Testis (tissue), 3 donors: ENCODE measurements around the gene FGF19. TPM values are rescaled to one million over a fixed set of nuclear protein-coding genes. Genes with fewer than 3 reads are reported as not detected.

Experiments used
- DNase-seq: peaks from one replicate; pipeline ENCODE4 v3.0.0-alpha.2; 2019
- H3K27ac ChIP-seq, 2 donors: fragments of 200-600 bp; sonication (generic); one replicate each; pipeline ENCODE4 v1.5.1; 2019
- H3K27me3 ChIP-seq: fragments of 200-600 bp; sonication (generic); one replicate; pipeline ENCODE4 v1.5.1; 2019
- H3K36me3 ChIP-seq: fragments of 200-600 bp; sonication (generic); one replicate; pipeline ENCODE4 v1.5.1; 2017; ENCODE audit warnings: low read depth; ENCODE audit errors: missing control alignments
- H3K4me1 ChIP-seq: fragments of 200-600 bp; sonication (generic); one replicate; pipeline ENCODE4 v1.5.1; 2019
- H3K4me3 ChIP-seq, 2 donors: fragments of 200-600 bp; sonication (generic); one replicate each; pipeline ENCODE4 v1.5.1; 2017 to 2019
- H3K9me3 ChIP-seq: fragments of 200-600 bp; sonication (generic); one replicate; pipeline ENCODE4 v1.5.1; 2017
- POLR2A ChIP-seq: fragments of 450-650 bp; IDR thresholded peaks from one replicate; pipeline ENCODE4 v1.6.1; 2017; ENCODE audit warnings: antibody characterized with exemption, mild to moderate bottlenecking, moderate library complexity
- WGBS, 2 donors: methylation state at CpG; one replicate each; pipeline ENCODE4 v1.1.5; 2018; 5-methylcytosine and 5-hydroxymethylcytosine counted together
- intact Hi-C: fragments of 100-400 bp; cut with DNase I; formaldehyde crosslinking; loops from one replicate; pipeline ENCODE4 v1.15.1; 2023; ENCODE audit warnings: low total_unique reads
- polyA plus RNA-seq: library from polyadenylated mRNA; stranded (reverse); fragments of 350-450 nt; fragmentation: Illumina TruSeq; extraction: RNeasy Lipid Tissue Mini Kit (QIAGEN cat#74804); gene quantifications from one replicate; pipeline ENCODE4 v1.2.3, GENCODE V29; 2014; ENCODE audit warnings: low read depth, low replicate concordance; ENCODE audit not compliant: insufficient read depth
- total RNA-seq, 2 donors: library from RNA; depleted of rRNA; stranded (reverse); fragments of >200 nt; gene quantifications; one replicate each; pipeline ENCODE4 v1.2.3, GENCODE V29; 2016
- TF ChIP-seq, protein P1 (sequence below), 3 experiments: fragments of 450-650 bp in 2 of 3; fragments of 200-600 bp in 1 of 3; sonication (generic) in 1 of 3; IDR thresholded peaks; one replicate each; pipeline ENCODE4 v1.5.1; 2016 to 2019; ENCODE audit warnings: antibody characterized with exemption in 3 of 3, mild to moderate bottlenecking in 2 of 3, moderate library complexity in 1 of 3

The FGF19 gene
- total and polyA plus RNA-seq, 3 donors from 2014 or later: 0.31 to 0.37 (median 0.31) TPM

DNA sequence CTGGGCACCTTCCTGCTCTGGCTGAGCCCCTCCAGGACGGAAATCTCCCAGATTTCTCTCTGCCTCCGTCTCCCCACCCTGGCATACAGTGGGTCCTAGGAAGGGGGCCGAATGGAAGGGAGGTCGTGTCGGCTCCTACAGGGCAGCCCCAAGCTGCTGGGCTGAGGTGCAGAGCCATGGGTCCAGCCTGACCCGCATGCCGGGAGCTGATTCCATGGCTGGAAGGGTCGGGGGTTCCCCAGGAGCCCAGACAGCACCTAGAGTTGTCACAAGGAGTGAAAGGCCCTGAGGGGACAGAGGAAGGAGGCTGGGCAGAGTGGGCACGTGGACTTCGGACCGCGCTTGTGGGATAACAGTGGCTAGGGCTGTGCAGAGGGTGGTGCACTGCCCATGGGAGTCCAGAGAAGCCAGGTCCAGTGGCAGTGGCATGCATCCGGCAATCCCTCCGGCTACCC, 46.3 kb downstream of the FGF19 start:
- DNase-seq: no peak

DNA sequence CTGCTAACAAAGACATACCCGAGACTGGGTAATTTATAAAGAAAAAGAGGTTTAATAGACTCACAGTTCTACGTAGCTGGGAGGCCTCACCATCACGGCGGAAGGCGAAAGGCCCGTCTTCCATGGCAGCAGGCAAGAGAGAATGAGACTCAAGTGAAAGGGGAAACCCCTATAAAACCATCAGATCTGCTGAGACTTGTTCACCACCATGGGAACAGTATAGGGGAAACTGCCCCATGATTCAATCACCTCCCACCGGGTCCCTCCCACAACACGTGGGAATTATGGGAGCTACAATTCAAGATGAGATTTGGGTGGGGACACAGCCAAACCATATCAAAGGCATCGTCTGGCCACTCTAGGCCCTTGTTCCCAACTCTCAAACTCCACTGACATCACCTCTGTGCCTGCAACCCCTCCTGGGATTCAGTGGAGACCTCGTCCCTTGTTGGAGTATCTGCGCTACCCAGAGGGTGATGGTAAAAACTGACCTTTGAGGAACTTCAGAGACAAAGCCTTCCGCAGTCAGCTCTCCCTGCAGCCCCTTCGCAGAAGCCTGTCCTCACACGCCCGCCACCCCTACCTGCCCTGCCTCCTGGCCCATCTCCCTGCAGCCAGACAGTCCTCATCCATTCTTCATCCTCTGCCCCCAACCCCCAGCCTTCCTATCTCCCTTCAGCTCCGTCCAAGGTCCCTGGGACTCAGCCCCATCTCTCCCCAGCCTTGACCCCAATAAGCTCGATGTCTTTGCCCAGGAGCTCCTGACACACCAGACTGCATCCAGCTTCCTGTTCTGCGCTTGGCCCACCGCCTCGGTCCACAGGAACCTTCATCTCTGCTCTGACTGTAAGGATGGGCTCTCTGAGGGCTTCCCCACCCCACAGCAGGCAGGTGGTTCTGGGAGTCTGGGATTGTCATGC, 47.0 kb downstream of the FGF19 start:
- DNase-seq: no peak
- intact Hi-C loops: no loop called here
- no peaks in the 10 kb centered on the region for H3K36me3 ChIP-seq

More for the DNA sequence above, 46.3 kb downstream of the FGF19 start:
- no peaks in the 10 kb centered on the region for H3K36me3 ChIP-seq
- TF ChIP-seq POLR2A: no peak
- TF ChIP-seq, protein P1, sequence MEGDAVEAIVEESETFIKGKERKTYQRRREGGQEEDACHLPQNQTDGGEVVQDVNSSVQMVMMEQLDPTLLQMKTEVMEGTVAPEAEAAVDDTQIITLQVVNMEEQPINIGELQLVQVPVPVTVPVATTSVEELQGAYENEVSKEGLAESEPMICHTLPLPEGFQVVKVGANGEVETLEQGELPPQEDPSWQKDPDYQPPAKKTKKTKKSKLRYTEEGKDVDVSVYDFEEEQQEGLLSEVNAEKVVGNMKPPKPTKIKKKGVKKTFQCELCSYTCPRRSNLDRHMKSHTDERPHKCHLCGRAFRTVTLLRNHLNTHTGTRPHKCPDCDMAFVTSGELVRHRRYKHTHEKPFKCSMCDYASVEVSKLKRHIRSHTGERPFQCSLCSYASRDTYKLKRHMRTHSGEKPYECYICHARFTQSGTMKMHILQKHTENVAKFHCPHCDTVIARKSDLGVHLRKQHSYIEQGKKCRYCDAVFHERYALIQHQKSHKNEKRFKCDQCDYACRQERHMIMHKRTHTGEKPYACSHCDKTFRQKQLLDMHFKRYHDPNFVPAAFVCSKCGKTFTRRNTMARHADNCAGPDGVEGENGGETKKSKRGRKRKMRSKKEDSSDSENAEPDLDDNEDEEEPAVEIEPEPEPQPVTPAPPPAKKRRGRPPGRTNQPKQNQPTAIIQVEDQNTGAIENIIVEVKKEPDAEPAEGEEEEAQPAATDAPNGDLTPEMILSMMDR (IDR thresholded peaks at IDR 0.05): no peak
- H3K9me3 ChIP-seq: no peaks in the 10 kb centered on the region
- H3K27ac ChIP-seq: no peak overlapping the region
- H3K27me3 ChIP-seq: no peaks in the 10 kb centered on the region
- 89 to 92% methylated on average over 14 of the region's 14 CpGs for WGBS, 2 donors
- intact Hi-C loops: no loop called here
- H3K4me1 ChIP-seq: no peaks in the 10 kb centered on the region
- no peak overlapping the region for H3K4me3 ChIP-seq

DNA sequence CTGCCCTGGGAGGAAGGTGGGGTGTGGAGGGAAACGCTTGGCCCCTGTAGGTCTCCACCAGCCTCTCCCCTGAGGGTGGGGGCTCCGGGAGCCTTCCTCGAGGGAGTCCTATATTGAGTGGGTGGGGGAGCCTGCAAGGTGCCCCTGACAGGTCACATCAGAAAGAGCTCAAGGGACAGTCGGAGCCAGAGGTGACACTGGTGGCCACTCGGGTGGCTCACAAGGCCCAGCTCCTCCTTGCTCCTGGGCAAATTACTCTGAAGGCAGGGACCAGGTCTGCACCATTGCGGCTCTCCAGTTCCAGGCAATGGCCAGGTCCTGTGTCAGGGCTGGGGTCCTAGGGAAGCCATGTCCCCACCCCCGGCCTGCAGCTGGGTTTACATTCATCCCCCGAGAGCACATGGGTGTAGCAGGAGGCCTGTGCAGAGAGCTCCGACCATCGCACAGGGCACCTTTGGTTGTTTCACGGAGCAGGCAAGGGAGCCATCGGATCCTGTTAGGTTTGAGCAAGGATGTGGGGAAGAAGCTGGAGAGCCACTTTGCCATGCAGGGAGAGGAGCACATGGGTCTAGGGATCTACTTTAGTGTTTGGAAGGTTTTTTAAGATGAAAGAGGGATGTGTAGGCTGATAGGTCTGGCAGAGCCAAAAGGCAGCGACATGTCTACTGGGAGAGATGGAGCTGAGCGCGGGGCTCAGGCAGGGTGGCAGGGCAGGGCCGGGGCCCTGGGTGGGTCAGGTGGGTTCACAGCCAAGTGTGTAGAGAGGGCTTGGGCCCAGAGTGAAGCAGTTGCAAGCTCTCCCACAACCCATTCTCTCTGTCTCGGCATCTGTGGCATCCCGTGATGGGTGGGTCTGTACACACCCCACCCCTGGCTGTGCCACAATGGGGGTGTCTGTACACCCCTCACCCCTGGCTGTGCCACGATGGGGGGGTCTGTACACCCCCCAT, 48.1 kb downstream of the FGF19 start:
- H3K36me3 ChIP-seq: no peaks in the 10 kb centered on the region

More for the DNA sequence above, 47.0 kb downstream of the FGF19 start:
- 81 to 85% methylated on average over 20 of the region's 20 CpGs for WGBS, 2 donors
- TF ChIP-seq POLR2A: no peak
- TF ChIP-seq, protein P1 (IDR thresholded peaks at IDR 0.05): no peak
- no peak overlapping the region for H3K27ac ChIP-seq
- H3K27me3 ChIP-seq: no peaks in the 10 kb centered on the region
- no peaks in the 10 kb centered on the region for H3K9me3 ChIP-seq
- H3K4me1 ChIP-seq: no peaks in the 10 kb centered on the region
- no peak overlapping the region for H3K4me3 ChIP-seq

GRCh38 chr11:69654660-69655478, 49.0 kb downstream of the FGF19 start:
- no peak overlapping the region for H3K4me3 ChIP-seq
- no peaks in the 10 kb centered on the region for H3K27me3 ChIP-seq
- no peaks in the 10 kb centered on the region for H3K36me3 ChIP-seq
- H3K4me1 ChIP-seq: no peaks in the 10 kb centered on the region
- no peak overlapping the region for H3K27ac ChIP-seq
- no peaks in the 10 kb centered on the region for H3K9me3 ChIP-seq
- DNase-seq: no peak
- 81 to 87% methylated on average over 20 to 24 of the region's 27 CpGs for WGBS, 2 donors
- TF ChIP-seq, protein P1 (IDR thresholded peaks at IDR 0.05): no peak
- no peak for TF ChIP-seq POLR2A
- intact Hi-C loops: no loop called here

More for the DNA sequence above, 48.1 kb downstream of the FGF19 start:
- no peaks in the 10 kb centered on the region for H3K9me3 ChIP-seq
- TF ChIP-seq POLR2A: no peak
- TF ChIP-seq, protein P1 (IDR thresholded peaks at IDR 0.05): no peak
- H3K27ac ChIP-seq: no peak overlapping the region
- H3K27me3 ChIP-seq: no peaks in the 10 kb centered on the region
- no peak overlapping the region for H3K4me3 ChIP-seq
- H3K4me1 ChIP-seq: no peaks in the 10 kb centered on the region
- WGBS, 2 donors: 90 to 97% methylated on average over 11 to 19 of the region's 19 CpGs
- DNase-seq: no peak
- intact Hi-C loops: no loop called here
